OCI-LY3 (cell line): ENCODE data around the gene PTGR3.

Experiments
- EZH2phosphoT487 ChIP-seq: fragments of 200-600 bp; shearing (Covaris generic); IDR thresholded peaks from 2 replicates; pipeline ENCODE4 v1.6.1; 2018; ENCODE audit warnings: antibody characterized with exemption, mixed run types, low read depth
- TF ChIP-seq, protein P1 (sequence below): fragments of 200-600, 300-600 bp; sonication (generic); IDR thresholded peaks from 2 replicates; pipeline ENCODE4 v1.5.1; 2014; ENCODE audit warnings: antibody characterized with exemption, low read length, low read depth

- TF ChIP-seq, protein P1, sequence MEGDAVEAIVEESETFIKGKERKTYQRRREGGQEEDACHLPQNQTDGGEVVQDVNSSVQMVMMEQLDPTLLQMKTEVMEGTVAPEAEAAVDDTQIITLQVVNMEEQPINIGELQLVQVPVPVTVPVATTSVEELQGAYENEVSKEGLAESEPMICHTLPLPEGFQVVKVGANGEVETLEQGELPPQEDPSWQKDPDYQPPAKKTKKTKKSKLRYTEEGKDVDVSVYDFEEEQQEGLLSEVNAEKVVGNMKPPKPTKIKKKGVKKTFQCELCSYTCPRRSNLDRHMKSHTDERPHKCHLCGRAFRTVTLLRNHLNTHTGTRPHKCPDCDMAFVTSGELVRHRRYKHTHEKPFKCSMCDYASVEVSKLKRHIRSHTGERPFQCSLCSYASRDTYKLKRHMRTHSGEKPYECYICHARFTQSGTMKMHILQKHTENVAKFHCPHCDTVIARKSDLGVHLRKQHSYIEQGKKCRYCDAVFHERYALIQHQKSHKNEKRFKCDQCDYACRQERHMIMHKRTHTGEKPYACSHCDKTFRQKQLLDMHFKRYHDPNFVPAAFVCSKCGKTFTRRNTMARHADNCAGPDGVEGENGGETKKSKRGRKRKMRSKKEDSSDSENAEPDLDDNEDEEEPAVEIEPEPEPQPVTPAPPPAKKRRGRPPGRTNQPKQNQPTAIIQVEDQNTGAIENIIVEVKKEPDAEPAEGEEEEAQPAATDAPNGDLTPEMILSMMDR = no peak
- TF ChIP-seq EZH2phosphoT487 = no peak
Observed at GRCh38 chr18:75165926-75166325, 43.0 kb downstream of the PTGR3 start.
